AG04449 (cell line): ENCODE results near the gene TMPRSS9.

Experiments
- CTCF ChIA-PET: fragments of 350-600 bp; formaldehyde crosslinking; extraction: SDS; loops from one replicate; lab custom pipeline; 2021; ENCODE audit warnings: antibody characterized with exemption; lab: Yijun Ruan, JAX
- POLR2A ChIA-PET: fragments of 400-600, 350-600 bp; formaldehyde crosslinking; extraction: SDS; loops from one replicate; lab custom pipeline; 2020; ENCODE audit warnings: antibody characterized with exemption, inconsistent platforms; lab: Yijun Ruan, JAX
- DNase-seq: peaks from one replicate; pipeline ENCODE4 v3.0.0-alpha.2; 2010; ENCODE audit warnings: low read depth, low spot score
- H3K4me3 ChIP-seq: 2 replicates; pipeline ENCODE4 v1.5.1; 2011; ENCODE audit warnings: low read depth, mild to moderate bottlenecking, control low read depth, low read length
- TF ChIP-seq, protein P1 (sequence below): IDR thresholded peaks from one replicate; pipeline ENCODE4 v1.5.1; 2011; ENCODE audit warnings: mild to moderate bottlenecking, moderate library complexity, low read length, control low read depth, inconsistent platforms; ENCODE audit not compliant: insufficient read depth; ENCODE audit errors: missing control alignments

The TMPRSS9 gene

DNA sequence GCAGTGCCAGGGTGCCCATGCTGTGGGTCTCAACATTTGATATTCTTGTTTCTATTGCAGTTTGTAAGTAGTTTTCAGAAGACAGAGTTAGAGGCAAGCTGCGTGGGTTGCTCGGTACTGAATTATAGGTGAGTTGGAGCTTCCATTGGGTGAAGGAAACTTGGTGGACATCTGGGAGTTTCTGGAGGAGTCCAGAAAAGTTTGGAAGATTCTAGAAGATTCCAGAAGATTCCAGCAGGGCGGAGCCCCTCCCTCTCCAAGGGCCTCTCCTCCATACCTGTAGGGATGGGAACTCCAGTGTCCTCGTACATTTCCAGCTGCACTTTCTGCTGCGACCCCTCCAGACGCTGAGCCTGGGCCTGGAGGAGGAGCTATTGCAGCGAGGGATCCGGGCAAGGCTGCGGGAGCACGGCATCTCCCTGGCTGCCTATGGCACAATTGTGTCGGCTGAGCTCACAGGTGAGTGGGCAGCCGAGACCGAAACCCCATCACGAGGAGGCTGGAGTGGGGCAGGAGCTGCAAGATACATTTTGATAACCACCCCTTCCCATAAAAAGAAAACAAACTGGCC, 38.8 kb downstream of the TMPRSS9 start:
- ChIA-PET POLR2A (interaction anchor here (0.5 kb wide), 1 partner anchor 308 kb away, joined by 3 read pairs; no protein-coding TSS in a partner anchor), CTCF (interaction anchor here (1.0 kb wide), 1 partner anchor 215 kb away, joined by 3 read pairs; no protein-coding TSS in a partner anchor)
- TF ChIP-seq, protein P1, sequence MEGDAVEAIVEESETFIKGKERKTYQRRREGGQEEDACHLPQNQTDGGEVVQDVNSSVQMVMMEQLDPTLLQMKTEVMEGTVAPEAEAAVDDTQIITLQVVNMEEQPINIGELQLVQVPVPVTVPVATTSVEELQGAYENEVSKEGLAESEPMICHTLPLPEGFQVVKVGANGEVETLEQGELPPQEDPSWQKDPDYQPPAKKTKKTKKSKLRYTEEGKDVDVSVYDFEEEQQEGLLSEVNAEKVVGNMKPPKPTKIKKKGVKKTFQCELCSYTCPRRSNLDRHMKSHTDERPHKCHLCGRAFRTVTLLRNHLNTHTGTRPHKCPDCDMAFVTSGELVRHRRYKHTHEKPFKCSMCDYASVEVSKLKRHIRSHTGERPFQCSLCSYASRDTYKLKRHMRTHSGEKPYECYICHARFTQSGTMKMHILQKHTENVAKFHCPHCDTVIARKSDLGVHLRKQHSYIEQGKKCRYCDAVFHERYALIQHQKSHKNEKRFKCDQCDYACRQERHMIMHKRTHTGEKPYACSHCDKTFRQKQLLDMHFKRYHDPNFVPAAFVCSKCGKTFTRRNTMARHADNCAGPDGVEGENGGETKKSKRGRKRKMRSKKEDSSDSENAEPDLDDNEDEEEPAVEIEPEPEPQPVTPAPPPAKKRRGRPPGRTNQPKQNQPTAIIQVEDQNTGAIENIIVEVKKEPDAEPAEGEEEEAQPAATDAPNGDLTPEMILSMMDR = no peak
- no peak overlapping the region for H3K4me3 ChIP-seq
- no peak for DNase-seq

DNA sequence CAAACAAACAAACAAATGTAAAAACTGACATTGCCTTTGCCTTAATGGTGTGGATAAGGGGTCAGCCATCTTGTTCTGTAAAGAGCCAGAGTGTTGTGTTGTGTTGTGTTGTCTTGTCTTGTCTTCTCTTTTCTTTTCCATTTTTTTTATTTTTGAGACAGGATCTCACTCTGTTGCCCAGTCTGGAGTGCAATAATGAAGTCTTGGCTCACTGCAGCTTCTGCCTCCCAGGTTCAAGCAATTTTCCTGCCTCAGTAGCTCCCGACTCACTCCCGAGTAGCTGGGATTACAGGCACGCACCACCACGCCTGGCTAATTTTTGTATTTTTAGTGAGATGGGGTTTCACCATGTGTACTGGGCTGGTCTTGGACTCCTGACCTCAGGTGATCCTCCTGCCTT, 39.5 kb downstream of the TMPRSS9 start:
- H3K4me3 ChIP-seq = no peak overlapping the region
- ChIA-PET CTCF (interaction anchor here (1.0 to 2.0 kb wide), 2 partner anchors 8 to 215 kb away, joined by 3 to 4 read pairs; no protein-coding TSS in a partner anchor), POLR2A (no interaction called here)
- DNase-seq = no peak
- TF ChIP-seq, protein P1 = no peak

DNA sequence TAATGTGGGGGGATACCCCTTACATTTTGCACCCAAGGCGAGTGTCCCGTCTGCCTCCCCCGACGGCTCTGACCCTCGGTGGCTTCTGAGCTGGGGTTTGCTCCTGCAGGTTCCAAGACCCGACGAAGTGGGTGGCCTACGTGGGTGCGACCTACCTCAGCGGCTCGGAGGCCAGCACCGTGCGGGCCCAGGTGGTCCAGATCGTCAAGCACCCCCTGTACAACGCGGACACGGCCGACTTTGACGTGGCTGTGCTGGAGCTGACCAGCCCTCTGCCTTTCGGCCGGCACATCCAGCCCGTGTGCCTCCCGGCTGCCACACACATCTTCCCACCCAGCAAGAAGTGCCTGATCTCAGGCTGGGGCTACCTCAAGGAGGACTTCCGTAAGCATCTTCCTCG, 48.2 kb downstream of the TMPRSS9 start:
- no peak for DNase-seq
- H3K4me3 ChIP-seq = no peak overlapping the region
- TF ChIP-seq, protein P1 = no peak
- ChIA-PET CTCF (interaction anchor here (1.8 kb wide), 1 partner anchor 16 kb away, joined by 5 read pairs; no protein-coding TSS in a partner anchor), POLR2A (no interaction called here)

DNA sequence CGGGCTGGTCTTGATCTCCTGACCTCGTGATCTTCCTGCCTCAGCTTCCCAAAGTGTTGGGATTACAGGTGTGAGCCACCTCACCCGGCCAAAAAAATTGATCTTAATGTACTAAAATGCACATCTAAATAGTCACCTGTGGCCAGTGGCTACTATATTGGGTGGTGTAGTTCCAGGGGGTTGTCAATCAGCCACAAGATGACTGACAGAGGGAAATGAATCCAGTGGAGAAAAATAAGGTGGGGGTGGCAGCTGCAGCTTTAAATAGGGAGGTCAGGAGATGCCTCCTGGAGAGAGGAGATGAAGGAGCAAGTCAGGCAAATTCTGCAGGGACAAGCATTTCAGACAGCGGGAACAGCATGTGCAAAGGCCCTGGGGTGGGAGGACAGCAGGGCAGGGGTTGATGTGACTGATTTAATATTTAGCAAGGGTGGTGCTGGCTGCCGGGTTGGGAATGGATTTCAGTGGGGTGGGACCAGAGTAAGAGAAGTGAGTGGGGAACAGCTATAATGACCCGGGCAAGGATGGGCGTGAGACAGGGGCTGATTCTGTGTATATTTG, 49.4 kb downstream of the TMPRSS9 start:
- ChIA-PET POLR2A (no interaction called here), CTCF (interaction anchor here (1.2 kb wide), 1 partner anchor 17 kb away, joined by 4 read pairs; no protein-coding TSS in a partner anchor)
- no peak for DNase-seq
- H3K4me3 ChIP-seq = no peak overlapping the region
- TF ChIP-seq, protein P1 = no peak

DNA sequence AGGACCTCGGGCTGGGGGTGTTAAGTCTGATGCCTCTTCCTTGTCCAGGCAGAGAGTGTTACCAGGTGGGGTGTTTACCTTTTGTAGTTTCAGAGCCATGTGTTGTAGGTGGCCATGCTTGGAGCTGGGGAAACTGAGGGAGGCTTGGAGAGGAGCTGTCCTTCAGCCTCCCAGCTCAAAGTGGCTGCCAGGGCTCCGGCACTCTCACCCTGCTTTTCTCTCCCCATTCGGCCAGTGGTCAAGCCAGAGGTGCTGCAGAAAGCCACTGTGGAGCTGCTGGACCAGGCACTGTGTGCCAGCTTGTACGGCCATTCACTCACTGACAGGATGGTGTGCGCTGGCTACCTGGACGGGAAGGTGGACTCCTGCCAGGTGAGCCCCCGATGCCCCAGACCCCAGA, 50.0 kb downstream of the TMPRSS9 start:
- ChIA-PET CTCF (interaction anchor here (1.2 kb wide), 1 partner anchor 17 kb away, joined by 4 read pairs; no protein-coding TSS in a partner anchor), POLR2A (interaction anchor here (1.0 kb wide), 1 partner anchor 66 kb away, joined by 3 read pairs; the partner anchor contains the start of gene GADD45B)
- no peak for DNase-seq
- TF ChIP-seq, protein P1 = no peak
- no peak overlapping the region for H3K4me3 ChIP-seq

DNA sequence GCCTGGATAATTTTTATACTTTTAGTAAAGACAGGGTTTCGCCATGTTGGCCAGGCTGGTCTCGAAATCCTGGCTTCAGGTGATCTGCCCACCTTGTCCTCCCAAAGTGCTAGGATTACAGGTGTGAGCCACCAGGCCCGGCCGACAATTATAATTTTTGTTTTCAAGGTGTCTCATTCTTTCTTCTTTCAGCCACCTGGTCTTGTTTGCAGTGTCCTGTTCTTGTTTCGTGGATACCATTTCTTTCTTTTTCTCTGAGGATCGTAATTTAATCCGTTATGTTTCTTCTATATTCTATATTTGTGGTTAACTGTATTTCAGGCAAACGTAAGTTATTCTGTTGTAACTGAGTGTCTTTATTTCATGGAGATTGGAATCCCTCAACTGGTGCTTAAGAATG, 51.6 kb downstream of the TMPRSS9 start:
- ChIA-PET CTCF (no interaction called here), POLR2A (interaction anchor here (0.6 kb wide), 1 partner anchor 86 kb away, joined by 3 read pairs; no protein-coding TSS in a partner anchor)
- no peak for DNase-seq
- TF ChIP-seq, protein P1 = no peak
- H3K4me3 ChIP-seq = no peak overlapping the region
